Thyroid gland (tissue), 4 donors: Measurements from ENCODE around the gene USP3. TPM values are rescaled to one million over a fixed set of nuclear protein-coding genes. Genes with fewer than 3 reads are reported as not detected.

ENCODE experiments used
- DNase-seq, 2 donors: peaks; one replicate each; pipeline ENCODE4 v3.0.0-alpha.2; 2019
- H3K27ac ChIP-seq, 3 donors: fragments of 200-600 bp; sonication (generic); 1 replicate in 2 of 3; 2 replicates in 1 of 3; pipeline ENCODE4 v1.5.1; 2016 to 2019; ENCODE audit warnings: mild to moderate bottlenecking in 1 of 3, moderate library complexity in 1 of 3
- H3K27me3 ChIP-seq: fragments of 200-600 bp; sonication (generic); one replicate; pipeline ENCODE4 v1.5.1; 2019
- H3K36me3 ChIP-seq, 2 donors: fragments of 200-600 bp; sonication (generic); one replicate each; pipeline ENCODE4 v1.5.1; 2016 to 2019
- H3K4me1 ChIP-seq, 2 donors: fragments of 200-600 bp; sonication (generic); one replicate each; pipeline ENCODE4 v1.5.1; 2017 to 2019
- H3K4me3 ChIP-seq, 3 donors: fragments of 200-600 bp; sonication (generic); replicated peaks in 1 of 3; 1 replicate in 2 of 3; 2 replicates in 1 of 3; pipeline ENCODE4 v1.5.1; 2016; ENCODE audit warnings: mild to moderate bottlenecking in 1 of 3
- H3K9me3 ChIP-seq: fragments of 200-600 bp; sonication (generic); one replicate; pipeline ENCODE4 v1.5.1; 2017
- POLR2A ChIP-seq, 2 donors: fragments of 450-650 bp; IDR thresholded peaks; one replicate each; pipeline ENCODE4 v1.6.1; 2017; ENCODE audit warnings: antibody characterized with exemption in 2 of 2, mild to moderate bottlenecking in 2 of 2, moderate library complexity in 1 of 2
- WGBS, 2 donors: methylation state at CpG; one replicate each; pipeline ENCODE4 v1.1.5; 2017; 5-methylcytosine and 5-hydroxymethylcytosine counted together
- intact Hi-C: fragments of 100-400 bp; cut with DNase I; formaldehyde crosslinking; loops from one replicate; pipeline ENCODE4 v1.15.1; 2023
- total RNA-seq, 4 donors: library from RNA; depleted of rRNA; stranded (reverse); fragments of >200 nt; gene quantifications; one replicate each; pipeline ENCODE4 v1.2.3, GENCODE V29; 2016
- TF ChIP-seq, protein P1 (sequence below), 6 experiments: fragments of 200-600 bp in 3 of 6; fragments of 450-650 bp in 3 of 6; sonication (generic) in 3 of 6; IDR thresholded peaks; one replicate each; pipeline ENCODE4 v1.5.1; 2016 to 2019; ENCODE audit warnings: antibody characterized with exemption in 6 of 6, mild to moderate bottlenecking in 2 of 6, inconsistent platforms in 1 of 6, moderate library complexity in 1 of 6

The USP3 gene
- total RNA-seq, 4 donors from 2014 or later, result 42.9 to 82.2 (median 53.7) TPM

DNA sequence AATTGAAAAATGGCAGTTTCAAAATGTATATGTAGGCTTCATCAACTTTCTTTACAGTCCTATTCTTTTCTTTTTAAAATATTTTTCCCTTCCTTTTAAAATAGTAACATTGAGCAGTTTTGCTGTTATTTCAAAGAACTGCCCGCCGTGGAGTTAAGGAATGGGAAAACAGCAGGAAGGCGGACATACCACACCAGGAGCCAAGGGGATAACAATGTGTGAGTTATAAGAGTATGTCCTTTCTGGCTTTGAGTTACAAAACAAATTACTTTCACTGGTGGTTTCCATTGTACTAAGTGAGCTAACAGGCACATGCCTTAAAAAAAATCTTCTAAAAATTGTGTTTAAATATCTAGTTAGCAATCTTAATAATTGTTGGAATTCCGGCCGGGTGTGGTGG is 55.4 kb downstream of the USP3 start:
- Histone ChIP-seq H3K4me1 (no peaks in the 10 kb centered on the region), H3K36me3 (peaks cover 12 to 18% of the 10 kb centered on the region in 2 donors), H3K27me3 (no peaks in the 10 kb centered on the region), H3K9me3 (no peaks in the 10 kb centered on the region), H3K27ac (no peak overlapping the region), H3K4me3 (no peak overlapping the region)
- no peak for DNase-seq
- WGBS, 2 donors, result 97 to 98% methylated on average over 5 of the region's 5 CpGs
- intact Hi-C loops, result loop anchor here (10.0 kb wide), 1 partner anchor 55 kb away; the partner anchor contains the start of gene USP3
- TF ChIP-seq, protein P1, sequence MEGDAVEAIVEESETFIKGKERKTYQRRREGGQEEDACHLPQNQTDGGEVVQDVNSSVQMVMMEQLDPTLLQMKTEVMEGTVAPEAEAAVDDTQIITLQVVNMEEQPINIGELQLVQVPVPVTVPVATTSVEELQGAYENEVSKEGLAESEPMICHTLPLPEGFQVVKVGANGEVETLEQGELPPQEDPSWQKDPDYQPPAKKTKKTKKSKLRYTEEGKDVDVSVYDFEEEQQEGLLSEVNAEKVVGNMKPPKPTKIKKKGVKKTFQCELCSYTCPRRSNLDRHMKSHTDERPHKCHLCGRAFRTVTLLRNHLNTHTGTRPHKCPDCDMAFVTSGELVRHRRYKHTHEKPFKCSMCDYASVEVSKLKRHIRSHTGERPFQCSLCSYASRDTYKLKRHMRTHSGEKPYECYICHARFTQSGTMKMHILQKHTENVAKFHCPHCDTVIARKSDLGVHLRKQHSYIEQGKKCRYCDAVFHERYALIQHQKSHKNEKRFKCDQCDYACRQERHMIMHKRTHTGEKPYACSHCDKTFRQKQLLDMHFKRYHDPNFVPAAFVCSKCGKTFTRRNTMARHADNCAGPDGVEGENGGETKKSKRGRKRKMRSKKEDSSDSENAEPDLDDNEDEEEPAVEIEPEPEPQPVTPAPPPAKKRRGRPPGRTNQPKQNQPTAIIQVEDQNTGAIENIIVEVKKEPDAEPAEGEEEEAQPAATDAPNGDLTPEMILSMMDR (IDR thresholded peaks at IDR 0.05), result no peak
- TF ChIP-seq POLR2A (IDR thresholded peaks at IDR 0.05), result no peak

DNA sequence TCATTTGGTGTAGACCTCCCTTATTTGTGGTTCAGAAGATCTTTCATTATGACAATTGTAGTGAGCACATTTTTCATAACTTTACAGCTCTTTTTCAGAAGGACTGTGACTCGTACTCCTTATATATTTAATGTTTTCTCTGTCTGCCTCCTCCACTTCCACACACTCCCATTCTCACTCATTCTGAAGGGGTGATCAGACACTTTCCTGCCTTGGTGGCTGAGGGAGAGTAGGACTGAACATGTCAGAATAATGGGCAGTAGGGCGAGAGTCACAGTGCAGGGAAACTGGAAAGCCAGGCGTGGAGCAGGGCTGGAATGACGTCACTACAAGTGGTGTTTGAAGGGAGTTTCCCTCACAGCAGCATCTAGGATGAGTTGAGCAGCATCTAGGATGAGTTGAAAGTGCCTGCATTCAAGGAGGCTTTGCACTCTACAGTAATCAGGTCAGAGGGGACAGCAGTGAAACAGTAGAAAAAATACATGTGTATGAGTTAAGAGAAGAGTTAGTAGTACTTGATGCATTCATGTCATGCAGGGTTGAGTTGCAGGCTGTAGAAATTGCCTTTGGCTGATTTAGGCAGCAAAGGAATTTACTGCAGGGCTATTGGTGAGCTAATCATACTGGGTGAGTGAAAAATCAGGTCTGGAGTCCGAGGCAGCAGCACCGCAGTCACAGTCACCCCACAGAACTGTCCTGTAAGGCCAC is 56.5 kb downstream of the USP3 start:
- intact Hi-C loops, result no loop called here
- H3K4me1 ChIP-seq, result no peaks in the 10 kb centered on the region
- TF ChIP-seq, protein P1 (IDR thresholded peaks at IDR 0.05), result no peak
- no peak for TF ChIP-seq POLR2A (IDR thresholded peaks at IDR 0.05)
- no peaks in the 10 kb centered on the region for H3K27me3 ChIP-seq
- H3K9me3 ChIP-seq, result no peaks in the 10 kb centered on the region
- 92 to 95% methylated on average over 6 of the region's 6 CpGs for WGBS, 2 donors
- DNase-seq, result no peak
- no peak overlapping the region for H3K27ac ChIP-seq
- H3K36me3 ChIP-seq, result peaks cover 12 to 18% of the 10 kb centered on the region in 2 donors
- H3K4me3 ChIP-seq, result no peak overlapping the region

GRCh38 chr15:63564093-63564492 is 59.7 kb downstream of the USP3 start:
- Histone ChIP-seq H3K27me3 (no peaks in the 10 kb centered on the region), H3K4me3 (no peak overlapping the region), H3K4me1 (no peaks in the 10 kb centered on the region), H3K27ac (no peak overlapping the region), H3K36me3 (peaks cover 5 to 18% of the 10 kb centered on the region in 2 donors), H3K9me3 (no peaks in the 10 kb centered on the region)
- 31 to 33% methylated on average over 3 of the region's 3 CpGs for WGBS, 2 donors
- DNase-seq, result no peak
- no peak for TF ChIP-seq POLR2A (IDR thresholded peaks at IDR 0.05)
- TF ChIP-seq, protein P1 (IDR thresholded peaks at IDR 0.05), result no peak
- intact Hi-C loops, result no loop called here

DNA sequence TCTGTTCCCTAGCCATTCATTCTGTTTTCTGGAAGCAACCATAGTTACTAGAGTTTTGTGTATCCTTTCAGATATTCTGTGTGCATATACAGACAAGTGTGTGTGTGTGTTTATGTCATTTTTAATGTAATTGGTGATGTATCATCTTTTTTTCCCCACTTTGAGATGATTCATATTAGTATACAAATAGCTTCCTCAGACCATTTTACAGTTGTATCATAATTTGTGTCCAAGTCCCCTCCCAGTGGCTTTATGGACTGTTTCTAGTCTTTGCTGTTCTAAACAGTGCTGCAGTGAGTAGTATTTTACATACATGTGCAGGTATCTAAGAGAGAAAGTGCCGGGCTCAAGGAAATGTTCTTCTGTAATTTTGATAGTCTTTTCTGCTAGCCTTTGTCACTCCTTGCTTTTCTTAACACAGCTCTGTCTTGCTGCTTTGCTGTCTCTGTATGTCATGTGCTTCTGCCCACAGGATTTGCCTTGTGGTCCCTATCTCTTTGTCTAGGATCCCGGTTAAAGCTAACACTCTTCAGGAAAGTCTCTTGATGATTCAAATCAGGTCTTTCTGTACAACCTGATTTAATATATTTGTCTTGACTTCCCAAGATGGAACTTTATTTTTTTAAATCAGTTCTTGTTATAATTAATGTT is 61.3 kb downstream of the USP3 start:
- no peak for TF ChIP-seq POLR2A (IDR thresholded peaks at IDR 0.05)
- TF ChIP-seq, protein P1 (IDR thresholded peaks at IDR 0.05), result no peak
- no peak for DNase-seq
- Histone ChIP-seq H3K9me3 (no peaks in the 10 kb centered on the region), H3K4me3 (no peak overlapping the region), H3K4me1 (no peaks in the 10 kb centered on the region), H3K36me3 (peaks cover 3 to 18% of the 10 kb centered on the region in 2 donors), H3K27ac (no peak overlapping the region), H3K27me3 (no peaks in the 10 kb centered on the region)
- intact Hi-C loops, result no loop called here
- WGBS, 2 donors, result 92 to 96% methylated on average over 2 of the region's 2 CpGs
